GM04504 (cell line): Measurements from ENCODE around the gene CDK11B.
"Not testable (repeated sequence)": the region's sequence is repeated elsewhere in the genome, so short reads cannot be mapped to it uniquely, and the experiment has no call there.

Source experiments
- DNase-seq: peaks from one replicate; pipeline ENCODE4 v3.0.0-alpha.2; 2012; ENCODE audit warnings: low read depth

CDK11B gene

GRCh38 chr1:1683104-1683905 is 24.5 kb upstream of the CDK11B start:
- DNase-seq = no peak

DNA sequence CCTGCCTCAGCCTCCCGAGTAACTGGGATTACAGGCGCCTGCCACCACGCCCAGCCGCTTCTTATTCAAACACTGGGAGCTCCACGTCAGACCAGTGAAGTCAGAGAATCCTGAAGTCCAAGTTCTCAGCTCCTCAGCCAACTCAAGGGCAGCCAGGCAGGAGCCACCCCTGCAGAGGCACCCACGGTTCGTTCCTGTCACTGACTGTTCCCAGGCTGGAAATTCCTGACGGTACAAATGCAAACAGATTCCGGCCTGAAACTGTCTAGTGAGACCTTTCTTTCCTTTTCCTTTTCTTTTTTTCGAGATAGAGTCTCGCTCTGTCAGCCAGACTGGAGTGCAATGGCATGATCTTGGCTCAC is 22.1 kb upstream of the CDK11B start:
- no peak for DNase-seq

GRCh38 chr1:1680031-1680911 is 21.5 kb upstream of the CDK11B start:
- no peak for DNase-seq

GRCh38 chr1:1678581-1679380 is 20.0 kb upstream of the CDK11B start:
- DNase-seq = no peak

DNA sequence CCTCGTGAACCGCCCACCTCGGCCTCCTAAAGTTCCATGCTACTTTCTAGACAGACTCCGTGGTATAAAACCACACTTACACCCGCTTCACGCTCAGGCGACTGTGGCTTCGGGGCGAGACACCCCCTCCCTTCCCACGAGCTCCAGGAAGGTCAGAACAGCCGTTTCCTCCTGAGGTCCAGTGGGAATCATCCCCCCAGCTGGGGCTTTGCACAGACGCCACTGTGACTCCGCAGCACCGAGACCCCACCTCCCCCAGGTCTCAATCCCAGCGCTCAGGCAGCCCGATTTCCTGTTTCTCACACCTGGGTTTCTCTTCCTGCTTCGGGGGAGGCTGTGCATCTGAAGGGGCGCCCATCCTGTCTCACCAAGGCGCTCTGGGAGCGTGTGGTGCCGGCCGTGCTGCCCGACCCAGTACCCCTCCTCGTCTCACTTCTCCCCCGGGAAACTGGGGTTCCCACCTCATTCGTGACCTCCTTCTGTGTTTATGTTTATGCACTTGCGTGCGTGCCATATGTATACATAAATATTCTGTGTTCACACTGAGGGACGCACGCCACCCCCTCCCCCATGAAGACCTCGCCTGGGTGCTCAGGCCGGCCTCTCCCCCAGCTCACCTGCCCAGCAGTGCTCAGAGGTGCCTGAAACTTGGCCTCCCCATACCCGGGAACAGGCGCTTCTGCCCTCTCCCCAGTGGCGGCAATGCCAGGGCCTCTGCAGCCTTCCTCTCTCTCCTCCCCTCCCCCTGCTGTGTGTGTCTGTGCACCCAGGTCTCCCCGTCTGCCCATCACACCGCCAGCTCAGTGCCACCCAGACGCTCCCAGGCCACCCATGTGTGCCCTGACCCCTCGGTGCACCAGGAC is 19.1 kb upstream of the CDK11B start:
- DNase-seq = no peak

DNA sequence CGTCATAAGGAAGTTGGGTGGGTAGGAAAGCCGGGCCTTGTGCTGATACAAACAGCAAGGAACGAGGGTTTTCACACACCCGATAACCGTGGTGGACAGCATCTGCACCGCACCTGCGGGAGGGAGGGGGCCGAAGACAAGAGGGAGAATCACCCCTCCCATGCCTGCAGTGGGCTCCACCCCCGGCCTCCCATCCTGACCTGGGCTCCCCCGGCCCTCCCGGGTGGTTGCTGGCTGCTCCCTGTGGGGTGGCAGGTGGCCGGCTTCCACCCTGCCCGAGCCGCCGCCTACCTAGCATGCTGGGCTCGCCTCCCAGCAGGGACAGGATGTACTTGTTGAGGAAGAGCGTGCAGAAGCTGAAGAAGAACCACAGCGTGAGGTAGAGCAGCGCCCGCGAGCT is 17.3 kb upstream of the CDK11B start:
- not testable (repeated sequence) for DNase-seq

- not testable (repeated sequence) for DNase-seq
Observed at GRCh38 chr1:1675218-1675617, 16.4 kb upstream of the CDK11B start.

DNA sequence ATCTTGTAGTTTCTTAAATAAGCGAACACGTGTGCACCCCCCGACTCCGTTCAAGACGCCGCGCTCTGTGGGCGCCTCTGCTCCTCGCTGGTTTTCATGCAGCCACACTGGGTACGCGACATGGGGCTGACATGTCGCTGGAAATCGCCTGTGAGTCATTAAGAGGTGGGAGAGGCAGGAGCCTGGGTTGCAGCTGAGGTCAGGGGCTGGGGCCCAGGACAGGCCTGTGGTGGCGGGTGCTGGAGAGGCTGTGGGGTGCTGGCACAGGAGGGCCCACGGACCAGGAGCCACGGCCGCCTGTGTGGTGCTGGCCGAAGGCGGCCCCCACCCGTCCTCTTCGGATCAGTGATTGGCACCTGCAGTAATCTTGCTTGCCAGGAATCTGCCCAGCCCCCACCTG is 16.0 kb upstream of the CDK11B start:
- not testable (repeated sequence) for DNase-seq

DNA sequence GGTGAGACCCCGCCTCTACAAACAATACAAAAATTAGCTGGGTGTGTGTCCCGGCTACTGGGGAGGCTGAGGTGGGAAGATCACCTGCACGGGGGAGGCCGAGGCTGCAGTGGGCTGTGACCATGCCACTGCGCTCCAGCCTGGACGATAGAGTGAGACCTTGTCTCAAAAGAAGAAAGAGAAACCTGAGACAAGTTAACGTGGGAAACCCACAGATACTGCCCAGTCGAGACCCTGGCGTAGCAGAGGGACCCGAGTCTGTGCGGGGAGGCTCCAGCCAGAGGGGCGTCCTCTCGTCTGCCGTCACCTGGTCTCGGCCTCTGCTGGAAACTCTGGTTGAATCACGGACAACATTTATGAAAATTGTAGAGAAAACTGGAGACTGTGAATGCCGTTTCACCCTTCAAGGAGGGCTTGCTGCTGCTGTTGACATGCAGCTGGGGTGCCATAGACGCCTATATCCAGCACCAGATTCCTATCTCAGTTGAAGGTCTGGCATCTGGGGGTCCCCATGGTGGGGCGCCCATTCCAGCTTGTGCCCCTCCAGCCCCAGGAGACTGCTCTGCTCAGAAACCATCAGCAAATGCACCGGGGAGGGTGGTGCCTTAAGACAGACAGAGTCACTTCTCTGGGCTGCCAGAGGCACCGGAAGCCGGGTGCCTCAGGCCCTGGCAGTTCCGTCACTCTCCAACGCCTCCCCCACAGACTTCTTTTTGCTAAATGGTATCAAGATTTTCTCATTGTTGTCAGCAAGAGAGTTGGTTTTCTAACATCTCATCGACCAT is 13.6 kb upstream of the CDK11B start:
- no peak for DNase-seq

- DNase-seq = no peak
Observed at GRCh38 chr1:1671365-1672119, 12.7 kb upstream of the CDK11B start.

DNA sequence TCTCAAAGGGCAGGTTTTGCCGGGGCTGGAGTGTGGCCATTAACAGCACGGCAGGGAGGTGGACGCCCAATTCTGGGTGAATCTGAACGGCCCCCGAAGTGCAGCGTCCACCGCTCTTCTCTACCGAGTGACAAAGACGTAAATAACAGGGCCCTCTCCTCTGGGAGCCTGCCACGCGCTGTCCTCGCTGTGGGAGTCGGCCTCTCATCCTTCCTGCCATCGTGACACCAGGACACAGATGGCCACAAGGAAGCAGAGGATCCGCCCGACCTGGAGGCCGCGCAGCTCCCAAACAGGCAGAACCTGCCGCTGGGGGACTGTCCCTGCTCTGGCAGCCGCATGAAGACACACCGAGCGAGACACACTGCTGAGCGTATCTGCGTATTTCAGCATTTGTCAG is 12.1 kb upstream of the CDK11B start:
- DNase-seq = no peak

DNA sequence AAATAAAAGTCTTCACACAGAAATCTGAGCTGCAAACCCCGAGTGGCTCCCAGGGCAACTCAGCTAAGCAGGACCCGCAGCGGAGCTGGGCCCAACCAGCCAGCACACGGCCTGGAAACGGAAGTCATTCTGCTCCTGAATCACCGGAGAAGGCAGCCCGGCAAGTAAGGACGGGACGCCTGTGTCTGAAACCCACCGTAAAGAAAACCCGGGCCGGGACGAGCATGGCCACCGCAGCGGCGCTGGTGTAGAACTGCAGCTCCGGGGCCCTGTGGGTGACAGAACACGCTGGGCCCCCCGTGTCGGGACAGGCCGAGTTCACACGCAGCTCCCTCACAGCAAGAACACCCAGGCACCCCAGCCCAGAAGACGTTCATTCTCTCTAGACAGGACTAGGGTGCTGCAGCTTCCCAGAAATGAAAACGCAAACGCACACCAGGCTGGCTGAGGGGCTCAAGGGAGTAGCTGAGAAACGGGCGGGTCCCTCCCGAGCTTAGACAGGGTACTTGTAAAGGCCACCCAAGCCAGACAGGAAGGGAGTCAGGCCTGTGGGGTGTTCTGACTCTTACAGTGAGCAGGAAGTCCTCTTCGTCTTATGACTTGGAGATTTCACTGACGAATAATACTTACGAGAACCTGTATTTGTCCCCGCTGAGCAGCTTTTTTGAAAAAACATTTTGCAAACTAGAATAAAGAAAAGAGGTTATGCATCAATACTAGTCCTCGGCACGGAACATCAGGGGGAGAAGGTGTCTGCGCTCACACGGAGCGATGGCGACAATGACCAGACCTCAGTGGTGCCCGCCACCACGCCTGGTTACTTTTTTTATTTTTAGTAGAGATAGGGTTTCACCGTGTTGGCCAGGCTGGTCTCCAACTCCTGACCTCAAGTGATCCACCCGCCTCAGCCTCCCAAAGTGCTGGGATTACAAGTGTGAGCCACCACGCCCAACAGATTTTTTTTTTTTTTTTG is 10.9 kb upstream of the CDK11B start:
- no peak for DNase-seq

GRCh38 chr1:1666526-1666925 is 7.7 kb upstream of the CDK11B start:
- no peak for DNase-seq

- no peak for DNase-seq
Observed at GRCh38 chr1:1665815-1666251, 7.0 kb upstream of the CDK11B start.

GRCh38 chr1:1664941-1665814 is 6.4 kb upstream of the CDK11B start:
- no peak for DNase-seq

- not testable (repeated sequence) for DNase-seq
Observed at GRCh38 chr1:1664318-1664717, 5.5 kb upstream of the CDK11B start.

DNA sequence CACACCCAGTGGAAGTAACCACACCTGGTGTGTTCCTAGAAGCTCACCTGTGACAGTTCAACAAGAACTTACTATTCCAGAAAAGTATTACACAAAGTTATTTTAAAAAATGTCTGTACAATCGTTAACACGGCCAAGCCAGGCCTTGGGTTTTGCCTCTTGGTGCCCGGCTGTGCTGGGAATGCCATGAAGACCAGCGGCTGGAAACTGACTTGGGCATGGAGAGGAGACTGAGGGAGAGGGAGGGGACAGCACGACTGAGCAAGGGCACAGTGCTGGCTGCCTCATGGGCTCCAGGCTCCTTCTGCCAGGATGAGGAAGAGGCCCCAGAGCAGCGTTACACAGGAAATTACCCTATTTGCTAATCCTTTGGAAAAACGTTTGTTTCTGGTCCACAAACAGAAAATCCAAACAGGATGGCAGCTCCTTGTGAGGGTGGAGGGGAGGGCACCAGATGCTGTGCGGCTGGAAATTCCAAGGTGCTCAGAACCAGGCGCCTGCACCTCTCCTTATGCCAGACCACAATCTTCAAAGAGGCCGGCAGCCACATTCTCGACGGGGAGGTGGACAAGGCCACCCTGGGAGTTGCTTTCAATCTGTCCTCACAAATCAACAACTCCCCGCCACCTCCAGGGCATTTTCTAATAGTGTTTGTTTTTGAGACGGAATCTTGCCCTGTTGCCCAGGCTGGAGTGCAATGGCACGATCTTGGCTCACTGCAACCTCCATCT is 4.2 kb upstream of the CDK11B start:
- not testable (repeated sequence) for DNase-seq
